ENCODE measurements around the gene PLCH1.

Gene PLCH1

GRCh38 chr3:155646128-155646527 lies 98.7 kb downstream of the PLCH1 start:
- DNase-seq (no peak), ATAC-seq (ENCODE audit: insufficient read depth, low read depth) (no peak)
- Histone ChIP-seq H4K20me1 (ENCODE audit: insufficient read depth, low read length) (no peaks in the 10 kb centered on the region), H3K4me2 (ENCODE audit: insufficient read depth, low read length) (peak overlapping the region; percentile 25; the same call in 1 of the 2 replicates), H3K27me3 (ENCODE audit: insufficient read depth, low read length, poor library complexity) (no peaks in the 10 kb centered on the region), H3K27ac (ENCODE audit: low read length) (peak overlapping the region; percentile 82), H3K4me1 (ENCODE audit: insufficient read depth, low read length) (peaks cover 29% of the 10 kb centered on the region), H3K36me3 (ENCODE audit: insufficient read depth, low read length) (no peaks in the 10 kb centered on the region), H2AFZ (ENCODE audit: low read depth, low read length) (peak overlapping the region; percentile 67), H3K4me3 (ENCODE audit: low read depth in 1 of 2, low read length in 2 of 2) (no peak overlapping the region), H3K9ac (ENCODE audit: low read depth, low read length) (peak overlapping the region; percentile 28), H3K79me2 (ENCODE audit: insufficient read depth, low read length) (no peaks in the 10 kb centered on the region), H3K9me3 (ENCODE audit: insufficient read depth, low read length, severe bottlenecking) (no peaks in the 10 kb centered on the region)
- TF ChIP-seq EZH2 (IDR thresholded peaks at IDR 0.05; ENCODE audit: borderline replicate concordance, low read depth, low read length, severe bottlenecking): no peak

GRCh38 chr3:155643581-155644165 lies 101.2 kb downstream of the PLCH1 start:
- Histone ChIP-seq H4K20me1 (ENCODE audit: insufficient read depth, low read length) (no peaks in the 10 kb centered on the region), H3K9ac (ENCODE audit: low read depth, low read length) (no peak overlapping the region), H3K36me3 (ENCODE audit: insufficient read depth, low read length) (no peaks in the 10 kb centered on the region), H3K4me2 (ENCODE audit: insufficient read depth, low read length) (no peak overlapping the region), H3K4me1 (ENCODE audit: insufficient read depth, low read length) (peaks cover 29% of the 10 kb centered on the region), H3K9me3 (ENCODE audit: insufficient read depth, low read length, severe bottlenecking) (no peaks in the 10 kb centered on the region), H2AFZ (ENCODE audit: low read depth, low read length) (no peak overlapping the region), H3K4me3 (ENCODE audit: low read depth in 1 of 2, low read length in 2 of 2) (no peak overlapping the region), H3K27ac (ENCODE audit: low read length) (no peak overlapping the region), H3K27me3 (ENCODE audit: insufficient read depth, low read length, poor library complexity) (no peaks in the 10 kb centered on the region), H3K79me2 (ENCODE audit: insufficient read depth, low read length) (no peaks in the 10 kb centered on the region)
- DNase-seq (no peak), ATAC-seq (ENCODE audit: insufficient read depth, low read depth) (no peak)
- no peak for TF ChIP-seq EZH2 (IDR thresholded peaks at IDR 0.05; ENCODE audit: borderline replicate concordance, low read depth, low read length, severe bottlenecking)
- TF ChIP-seq CTCF (IDR thresholded peaks at IDR 0.05; ENCODE audit: borderline replicate concordance, extremely low read depth, low read length, poor library complexity, severe bottlenecking): no peak

- no peak for TF ChIP-seq CTCF (IDR thresholded peaks at IDR 0.05; ENCODE audit: borderline replicate concordance, extremely low read depth, low read length, poor library complexity, severe bottlenecking)
- TF ChIP-seq EZH2 (IDR thresholded peaks at IDR 0.05; ENCODE audit: borderline replicate concordance, low read depth, low read length, severe bottlenecking): no peak
- Histone ChIP-seq H2AFZ (ENCODE audit: low read depth, low read length) (no peak overlapping the region), H3K4me2 (ENCODE audit: insufficient read depth, low read length) (no peak overlapping the region), H3K9me3 (ENCODE audit: insufficient read depth, low read length, severe bottlenecking) (no peaks in the 10 kb centered on the region), H4K20me1 (ENCODE audit: insufficient read depth, low read length) (no peaks in the 10 kb centered on the region), H3K36me3 (ENCODE audit: insufficient read depth, low read length) (no peaks in the 10 kb centered on the region), H3K27ac (ENCODE audit: low read length) (no peak overlapping the region), H3K79me2 (ENCODE audit: insufficient read depth, low read length) (no peaks in the 10 kb centered on the region), H3K9ac (ENCODE audit: low read depth, low read length) (no peak overlapping the region), H3K4me1 (ENCODE audit: insufficient read depth, low read length) (peaks cover 16% of the 10 kb centered on the region), H3K4me3 (ENCODE audit: low read depth in 1 of 2, low read length in 2 of 2) (no peak overlapping the region), H3K27me3 (ENCODE audit: insufficient read depth, low read length, poor library complexity) (no peaks in the 10 kb centered on the region)
- DNase-seq: no peak
- ATAC-seq (ENCODE audit: insufficient read depth, low read depth): no peak
Measured at GRCh38 chr3:155641956-155642355, 102.9 kb downstream of the PLCH1 start.

GRCh38 chr3:155640098-155640497 lies 104.8 kb downstream of the PLCH1 start:
- no peaks in the 10 kb centered on the region for H4K20me1 ChIP-seq (ENCODE audit: insufficient read depth, low read length)
- H3K27ac ChIP-seq (ENCODE audit: low read length): no peak overlapping the region
- no peak overlapping the region for H3K4me2 ChIP-seq (ENCODE audit: insufficient read depth, low read length)
- no peak overlapping the region for H3K4me3 ChIP-seq (ENCODE audit: low read depth in 1 of 2, low read length in 2 of 2)
- H3K9ac ChIP-seq (ENCODE audit: low read depth, low read length): no peak overlapping the region
- no peaks in the 10 kb centered on the region for H3K4me1 ChIP-seq (ENCODE audit: insufficient read depth, low read length)
- peak overlapping the region; percentile 47; the same call in 1 of the 2 replicates for H2AFZ ChIP-seq (ENCODE audit: low read depth, low read length)
- ATAC-seq (ENCODE audit: insufficient read depth, low read depth): no peak
- H3K36me3 ChIP-seq (ENCODE audit: insufficient read depth, low read length): no peaks in the 10 kb centered on the region
- no peaks in the 10 kb centered on the region for H3K27me3 ChIP-seq (ENCODE audit: insufficient read depth, low read length, poor library complexity)
- no peak for TF ChIP-seq EZH2 (IDR thresholded peaks at IDR 0.05; ENCODE audit: borderline replicate concordance, low read depth, low read length, severe bottlenecking)
- no peak for TF ChIP-seq CTCF (IDR thresholded peaks at IDR 0.05; ENCODE audit: borderline replicate concordance, extremely low read depth, low read length, poor library complexity, severe bottlenecking)
- no peaks in the 10 kb centered on the region for H3K9me3 ChIP-seq (ENCODE audit: insufficient read depth, low read length, severe bottlenecking)
- no peak for DNase-seq
- no peaks in the 10 kb centered on the region for H3K79me2 ChIP-seq (ENCODE audit: insufficient read depth, low read length)

All from DND-41 (cell line).